GM18519 (cell line): ENCODE data around the gene PKIG.
"Not testable (repeated sequence)": the region's sequence is repeated elsewhere in the genome, so short reads cannot be mapped to it uniquely, and the experiment has no call there.

Experiments used
- ATAC-seq: cut with Tn5 transposase; IDR thresholded peaks from one replicate; pipeline ENCODE4 v1.9.1; 2021; ENCODE audit warnings: mild to moderate bottlenecking, moderate library complexity; ENCODE audit not compliant: unreplicated experiment, low FRiP score

PKIG gene

DNA sequence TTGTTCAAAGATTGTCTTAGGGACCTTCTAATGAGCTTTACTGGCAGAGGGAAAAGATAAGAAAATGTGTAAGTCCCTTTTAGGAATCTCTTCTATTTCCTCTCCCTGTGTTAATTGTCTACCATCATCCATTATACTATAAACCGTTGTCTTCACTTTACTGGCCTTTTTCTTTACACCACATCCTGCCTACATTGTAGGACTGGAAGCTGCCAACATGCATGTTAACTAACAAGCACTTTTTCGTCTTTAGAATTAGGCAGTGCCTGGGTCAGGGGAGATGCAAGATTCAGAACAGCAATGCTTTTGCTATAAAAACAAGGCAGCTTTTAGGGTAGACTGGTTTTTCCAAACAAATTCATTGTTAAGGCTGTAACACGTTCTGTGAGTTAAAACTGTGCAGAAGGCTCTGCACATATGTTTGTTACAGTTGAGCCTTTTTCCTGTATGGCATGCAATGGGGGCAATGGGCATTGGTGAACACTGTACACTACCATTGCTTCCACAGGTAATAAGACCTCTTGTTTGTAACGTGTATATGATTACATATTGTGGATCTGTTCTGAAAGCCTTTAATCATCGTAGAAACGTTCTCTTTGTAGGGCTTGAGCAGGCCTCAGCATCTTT is 10.9 kb upstream of the PKIG start:
- ATAC-seq, result no peak

DNA sequence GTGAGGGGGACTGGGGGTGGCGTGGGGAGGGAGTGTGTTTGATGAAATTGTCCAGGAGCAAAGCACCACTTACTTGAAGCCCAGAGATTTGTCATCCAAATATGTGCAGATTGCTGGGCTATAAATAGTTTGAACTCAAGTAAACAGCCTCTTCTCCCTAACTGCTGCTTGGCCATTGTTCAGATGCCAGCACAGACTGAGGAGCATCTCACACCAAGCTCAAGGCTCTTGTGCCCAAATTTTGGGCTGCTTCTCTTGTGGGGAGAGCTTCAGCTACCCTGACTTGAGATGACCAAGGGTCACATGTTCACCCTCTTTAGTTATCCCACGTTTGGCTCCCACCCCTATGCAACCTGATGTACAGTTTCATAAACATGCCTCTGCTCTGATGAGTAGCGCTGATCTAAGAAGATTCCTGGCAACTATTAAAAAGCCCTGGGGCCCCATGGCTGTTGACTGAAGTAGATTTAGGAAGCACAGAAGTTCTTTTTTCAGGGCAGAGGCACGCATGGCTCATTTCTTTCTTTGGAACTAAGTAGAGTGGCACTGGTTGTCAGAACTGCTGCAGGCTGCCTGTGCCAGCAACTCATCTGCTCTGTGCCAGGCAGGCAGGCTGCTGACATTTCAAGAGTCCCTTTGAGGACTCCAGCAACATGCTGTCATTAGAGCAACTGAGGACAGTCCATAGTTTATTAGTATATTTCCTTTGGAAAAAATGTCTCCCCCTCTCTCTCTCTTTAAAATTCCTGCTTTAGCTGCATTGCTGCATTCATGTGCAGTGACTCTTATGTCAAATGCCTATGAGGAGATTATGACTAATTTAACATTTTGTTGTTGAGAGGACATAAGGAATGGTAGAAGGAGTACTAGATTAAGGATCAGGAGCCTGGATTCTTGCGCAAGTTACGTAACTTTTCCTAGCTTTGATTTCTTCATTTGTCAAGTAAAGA is 9.6 kb upstream of the PKIG start:
- ATAC-seq, result no peak

DNA sequence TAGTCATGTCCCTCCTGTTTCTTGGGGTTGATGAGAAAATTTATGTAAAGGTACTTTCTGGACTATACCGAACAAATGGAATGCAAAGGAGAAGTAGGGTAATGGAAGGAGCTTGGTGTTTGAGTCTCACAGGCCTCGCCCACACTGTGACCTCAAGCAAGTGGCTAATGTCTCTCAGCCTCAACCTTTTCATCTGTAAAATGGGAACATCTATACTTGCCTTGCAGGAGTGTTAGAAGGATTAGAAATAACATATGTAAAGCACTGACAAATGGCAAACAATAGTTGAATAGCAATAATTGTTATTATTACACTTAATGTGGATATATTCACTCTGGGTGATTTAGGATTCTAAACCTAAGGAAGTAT is 8.9 kb upstream of the PKIG start:
- ATAC-seq, result no peak

DNA sequence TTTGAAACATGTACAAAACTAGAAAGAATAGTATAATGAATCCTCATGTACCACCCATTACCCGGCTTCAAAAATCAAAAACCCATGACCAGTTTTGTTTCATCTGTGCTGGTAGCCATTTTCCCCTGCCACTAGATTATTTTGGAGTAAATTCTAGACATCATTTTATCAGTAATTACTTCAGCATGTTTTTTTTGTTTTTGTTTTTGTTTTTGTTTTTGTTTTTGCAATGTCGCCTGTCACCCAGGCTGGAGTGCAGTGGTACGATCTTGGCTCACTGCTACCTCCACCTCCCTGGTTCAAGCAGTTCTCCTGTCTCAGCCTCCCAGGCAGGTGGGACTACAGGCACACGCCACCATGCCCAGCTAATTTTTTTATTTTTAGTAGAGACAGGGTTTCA is 8.0 kb upstream of the PKIG start:
- ATAC-seq, result no peak

DNA sequence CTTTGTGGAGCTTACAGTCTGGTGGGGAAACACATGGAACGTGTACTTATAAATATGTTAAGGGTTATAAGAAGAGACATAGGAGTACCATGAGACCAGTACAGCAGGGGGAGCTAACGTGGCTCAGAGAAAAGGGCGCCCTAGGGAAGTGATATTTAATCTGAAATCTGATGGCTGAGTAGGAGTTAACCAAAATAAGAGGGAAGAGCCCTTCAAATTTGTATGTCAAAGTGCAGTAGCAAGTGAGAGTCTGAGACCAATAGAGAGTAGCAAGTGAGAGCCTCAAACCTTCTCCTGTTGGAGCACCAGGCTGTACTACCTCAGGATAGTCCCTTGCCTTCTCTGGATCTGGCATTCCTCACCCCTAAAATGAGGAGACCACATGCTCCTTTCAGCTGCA is 6.1 kb upstream of the PKIG start:
- no peak for ATAC-seq

DNA sequence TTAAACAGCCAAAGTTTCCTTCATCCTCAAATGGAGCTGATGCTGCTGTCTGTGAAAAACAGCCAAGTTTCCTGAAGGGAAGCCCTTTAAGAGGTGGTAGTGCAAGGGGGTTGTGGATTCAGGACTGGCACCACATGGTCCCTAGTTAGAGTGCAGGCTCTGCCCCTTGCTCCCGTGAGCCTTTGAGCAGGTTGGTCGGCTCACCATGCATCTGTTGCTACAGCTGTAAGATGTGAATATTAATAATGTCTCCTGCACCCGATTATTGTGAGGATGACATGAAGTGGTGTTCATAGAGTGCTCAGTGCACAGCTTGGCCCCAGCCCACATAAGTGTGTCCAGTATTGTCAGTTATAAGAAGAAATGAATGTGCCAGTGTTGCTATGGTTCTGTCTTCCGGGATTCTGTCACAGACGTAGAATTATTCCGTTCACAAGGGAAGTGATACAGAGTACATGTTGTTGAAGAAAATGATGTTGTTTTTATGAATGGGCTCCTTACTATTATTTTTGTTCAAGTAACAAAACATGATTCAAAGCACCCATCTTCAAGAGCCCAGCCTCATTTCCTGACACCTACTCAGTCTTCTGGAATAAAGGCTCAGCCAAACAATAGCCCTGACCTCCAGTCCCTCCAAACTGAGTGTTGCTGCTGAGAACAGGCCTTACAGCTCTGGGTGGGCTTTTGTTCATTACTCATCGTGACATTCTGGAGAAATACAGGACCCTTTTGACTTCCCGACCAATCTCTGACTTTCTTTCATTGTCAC is 2.9 kb upstream of the PKIG start:
- ATAC-seq, result no peak

DNA sequence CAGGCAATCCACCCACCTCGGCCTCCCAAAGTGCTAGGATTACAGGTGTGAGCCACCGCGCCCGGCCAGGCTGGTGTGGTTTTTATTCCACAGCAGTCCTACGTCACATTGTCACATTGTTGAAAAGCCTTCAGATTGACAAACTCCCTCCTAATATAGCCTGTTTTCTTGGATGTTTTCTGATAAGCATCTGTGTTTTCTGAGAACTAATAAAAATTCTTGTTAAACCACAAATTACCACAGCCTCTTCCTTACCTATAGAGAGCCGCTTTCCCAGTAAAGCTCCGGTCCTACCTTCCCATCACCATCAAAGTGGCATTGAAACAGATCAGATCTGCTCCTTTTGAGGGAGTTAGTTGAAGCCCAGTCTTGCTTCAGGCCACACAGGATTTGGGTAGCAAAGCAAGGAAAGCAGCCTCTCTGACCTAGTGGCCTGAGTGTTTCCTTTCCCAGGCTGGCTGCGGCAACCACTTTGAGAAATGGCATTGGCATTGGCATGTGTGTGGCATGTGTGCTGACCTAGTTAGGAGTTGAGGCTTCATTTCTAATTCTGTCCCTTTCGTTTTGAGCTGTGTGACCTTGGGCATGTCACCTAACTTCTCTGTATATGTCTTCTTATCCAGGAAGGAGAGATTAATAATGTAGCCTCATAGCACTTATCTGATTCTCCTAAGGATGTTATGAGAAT is 1.7 kb upstream of the PKIG start:
- no peak for ATAC-seq

DNA sequence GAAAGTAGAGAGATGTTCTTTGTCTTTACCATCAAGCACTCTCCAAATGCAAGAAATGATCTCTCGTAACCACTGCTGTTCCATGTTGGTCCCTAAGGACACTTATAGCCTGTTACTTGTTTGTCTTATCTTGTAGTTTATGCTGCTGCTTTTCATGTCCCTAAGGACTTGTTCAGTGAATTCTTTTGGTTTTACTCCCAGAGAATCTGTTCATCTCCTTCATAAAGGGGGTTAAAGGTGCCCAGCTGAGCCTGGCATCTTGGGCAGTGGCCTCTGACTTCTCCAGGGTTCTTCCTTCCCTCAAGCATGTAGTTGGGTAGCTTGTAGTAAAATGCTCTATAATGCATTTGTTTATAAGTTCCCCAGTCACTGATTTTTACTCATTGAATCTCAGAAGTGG is 864 bp upstream of the PKIG start:
- ATAC-seq, result no peak

DNA sequence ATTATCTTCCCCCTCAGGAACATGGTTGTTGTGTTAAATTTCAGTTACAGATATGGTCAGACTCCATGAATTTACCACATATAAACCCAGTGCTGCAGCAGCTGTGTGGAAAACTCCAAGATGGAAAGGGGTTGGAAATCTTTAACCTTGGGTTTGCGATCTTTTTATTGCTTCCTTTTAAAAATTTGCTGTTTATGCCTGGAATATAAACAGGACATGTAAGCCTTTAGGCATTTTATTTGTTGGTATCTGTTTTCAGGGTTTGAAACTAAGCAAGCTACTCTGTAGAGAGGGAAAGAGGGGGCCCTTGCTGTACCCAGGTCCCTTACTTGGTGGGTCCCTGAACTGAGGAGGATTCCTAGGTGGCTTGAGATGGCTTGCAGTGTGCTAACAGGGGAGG is 778 bp downstream of the PKIG start:
- no peak for ATAC-seq

DNA sequence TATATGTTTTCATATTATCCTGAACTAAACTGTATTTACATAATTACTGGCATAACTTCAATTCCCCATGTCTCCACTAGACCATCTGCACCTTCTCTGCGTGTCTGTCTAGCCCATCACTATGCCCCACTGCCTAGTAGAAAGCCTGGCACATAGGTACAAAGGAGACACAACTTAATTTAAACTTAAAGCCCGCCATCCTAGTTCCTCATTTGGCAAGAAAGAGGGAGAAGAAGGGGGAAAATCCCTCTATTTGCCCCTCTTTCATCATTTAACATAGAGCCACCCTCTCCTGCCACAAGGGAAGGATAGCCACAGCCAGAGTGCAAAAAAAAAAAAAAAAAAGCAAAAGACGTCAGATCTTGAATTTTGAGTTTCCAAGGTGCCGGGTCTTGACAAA is 1.8 kb downstream of the PKIG start:
- ATAC-seq, result no peak

DNA sequence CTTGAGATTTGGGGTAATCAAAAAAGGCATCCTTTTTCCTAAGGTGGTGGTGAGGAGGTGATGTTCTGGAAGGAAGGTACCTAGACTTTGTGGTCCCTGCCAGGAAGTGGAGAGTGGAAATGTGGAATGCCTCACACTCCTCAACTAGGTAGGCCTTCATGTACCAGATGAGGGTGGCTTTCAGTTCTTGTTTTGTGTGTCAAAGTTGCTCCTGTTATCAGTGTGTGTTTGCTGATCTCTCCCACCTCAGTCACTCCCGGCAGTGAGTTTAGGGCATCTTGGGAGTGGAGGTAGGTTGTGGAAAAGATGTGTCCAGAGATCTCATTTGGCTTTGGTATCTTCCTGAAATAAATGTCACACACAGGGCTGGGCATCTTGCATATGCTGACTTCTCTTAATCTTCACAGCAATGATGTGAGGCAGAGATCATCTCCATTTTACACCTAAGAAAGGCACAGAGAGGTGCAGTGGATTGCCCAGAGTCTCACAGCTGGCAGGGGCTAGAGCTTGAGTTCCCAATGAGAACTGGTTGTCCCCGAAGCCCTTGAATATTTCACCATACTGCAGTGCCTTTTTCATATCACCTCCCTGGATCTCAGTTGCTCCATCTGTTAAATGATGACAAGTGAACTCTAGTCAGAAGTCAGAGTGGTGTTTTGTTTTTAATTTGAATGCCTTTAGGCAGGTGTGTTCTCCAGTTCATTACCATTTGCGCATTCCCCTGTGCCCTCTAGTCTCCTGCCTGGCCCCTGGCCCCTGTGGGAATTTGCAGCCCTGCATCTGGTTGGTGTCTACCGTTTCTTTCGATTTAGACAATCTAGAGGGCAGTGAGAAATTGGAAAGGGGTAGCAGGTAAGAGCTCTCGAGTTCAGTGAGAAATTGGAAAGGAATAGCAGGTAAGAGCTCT is 2.9 kb downstream of the PKIG start:
- no peak for ATAC-seq

DNA sequence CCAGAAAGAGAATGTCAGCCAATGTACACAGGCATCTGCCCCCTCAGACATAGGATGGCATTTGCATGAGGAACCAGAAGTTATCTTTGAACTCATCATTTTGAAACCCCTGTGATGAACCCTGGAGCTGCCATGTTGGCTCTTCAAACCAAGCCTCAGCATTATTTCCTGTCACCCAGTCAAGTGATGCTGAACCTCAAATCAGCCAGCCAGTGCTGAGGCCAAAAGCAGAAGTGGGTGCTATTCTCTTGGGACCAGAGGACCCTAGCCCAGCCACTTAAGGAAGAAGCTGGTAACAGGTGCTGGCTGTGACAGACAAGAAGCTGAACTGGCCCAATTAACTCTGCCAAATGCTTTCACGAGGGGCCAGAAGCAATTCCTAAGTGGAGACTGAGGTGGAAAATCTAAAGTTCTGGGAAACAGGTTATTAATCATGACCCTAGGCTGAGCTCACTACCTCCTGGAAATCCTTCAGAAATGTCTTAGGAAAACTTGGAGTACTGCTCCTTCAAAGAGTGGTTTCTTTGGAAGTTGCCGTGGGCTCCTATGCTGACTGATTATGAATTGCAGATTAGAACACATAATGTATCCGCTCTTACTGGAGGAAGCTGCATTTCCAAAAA is 4.0 kb downstream of the PKIG start:
- ATAC-seq, result peak; percentile 42

DNA sequence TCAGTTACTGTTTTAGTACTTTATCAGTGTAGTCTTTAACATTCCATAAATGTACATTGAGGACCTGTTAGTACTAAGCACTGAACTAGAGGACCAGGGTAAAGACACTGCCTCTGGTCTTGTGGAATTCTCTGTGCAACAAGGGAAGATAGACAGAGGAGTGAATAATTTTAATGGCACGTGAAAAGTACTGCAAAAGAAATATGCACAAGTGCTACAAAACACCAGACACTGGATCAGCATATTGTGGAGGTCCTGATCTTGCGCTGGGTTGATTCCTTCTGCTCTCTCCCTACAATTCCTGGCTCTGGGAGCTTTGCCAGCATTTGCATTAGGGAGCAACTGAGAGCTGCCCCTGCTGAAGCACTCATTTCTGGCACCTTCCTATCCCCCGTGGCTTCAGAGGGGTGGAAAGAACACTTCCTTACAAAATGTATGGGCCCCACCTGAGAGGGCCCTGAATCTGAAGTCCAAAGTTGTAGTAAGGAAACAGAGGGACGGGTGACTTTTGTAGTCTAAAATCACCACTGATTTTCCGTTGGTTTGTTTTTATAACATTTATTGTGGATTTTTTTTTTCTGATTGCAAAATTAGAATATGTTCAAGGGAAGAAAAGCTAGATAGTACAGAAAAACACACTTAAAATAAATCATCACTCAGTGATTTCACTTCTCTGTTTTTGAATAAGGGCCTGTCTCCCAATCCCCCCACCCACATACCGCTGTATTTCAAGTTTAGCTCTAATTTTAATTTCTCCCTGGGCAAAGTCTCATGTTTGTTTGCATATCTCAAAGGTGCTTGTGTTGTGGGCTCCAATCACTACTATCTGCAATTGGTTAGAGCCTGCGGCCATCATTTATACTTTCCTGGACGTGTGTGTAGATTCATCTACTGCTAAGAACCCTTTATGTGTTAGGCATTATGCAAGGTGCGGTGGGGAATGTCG is 4.9 kb downstream of the PKIG start:
- ATAC-seq, result no peak

DNA sequence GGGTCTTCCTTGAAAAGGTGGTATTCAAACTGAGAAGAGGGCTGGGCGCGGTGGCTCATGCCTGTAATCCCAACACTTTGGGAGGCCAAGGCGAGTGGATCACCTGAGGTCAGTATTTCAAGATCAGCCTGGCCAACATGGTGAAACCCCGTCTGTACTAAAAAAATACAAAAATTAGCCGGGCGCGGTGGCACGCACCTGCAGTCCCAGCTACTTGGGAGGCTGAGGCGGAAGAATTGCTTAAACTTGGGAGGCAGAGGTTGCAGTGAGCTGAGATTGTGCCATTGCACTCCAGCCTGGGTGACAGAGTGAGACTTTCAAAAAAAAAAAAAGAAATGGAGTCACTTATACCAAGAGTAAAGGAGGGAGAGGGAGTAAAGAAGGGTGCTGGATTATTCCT is 5.9 kb downstream of the PKIG start:
- not testable (repeated sequence) for ATAC-seq

DNA sequence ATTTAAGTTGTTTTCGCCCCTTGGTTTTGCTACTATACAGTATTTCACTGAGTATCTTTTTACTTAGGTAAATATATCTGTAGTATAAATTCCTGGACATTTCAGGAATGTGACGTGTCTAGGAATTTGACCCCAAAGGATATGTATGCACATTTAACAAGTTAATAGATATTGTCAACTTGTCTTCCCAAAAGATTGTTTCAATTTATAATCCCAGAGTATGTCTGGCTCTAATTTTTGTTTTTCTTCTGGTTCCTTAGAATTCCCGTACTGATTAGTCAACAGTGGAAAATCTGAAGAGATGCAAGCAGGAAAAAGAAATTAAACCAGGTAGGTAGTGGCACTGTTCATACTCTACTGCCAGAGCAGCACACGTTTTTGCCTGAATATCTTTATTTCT is 7.2 kb downstream of the PKIG start:
- no peak for ATAC-seq

DNA sequence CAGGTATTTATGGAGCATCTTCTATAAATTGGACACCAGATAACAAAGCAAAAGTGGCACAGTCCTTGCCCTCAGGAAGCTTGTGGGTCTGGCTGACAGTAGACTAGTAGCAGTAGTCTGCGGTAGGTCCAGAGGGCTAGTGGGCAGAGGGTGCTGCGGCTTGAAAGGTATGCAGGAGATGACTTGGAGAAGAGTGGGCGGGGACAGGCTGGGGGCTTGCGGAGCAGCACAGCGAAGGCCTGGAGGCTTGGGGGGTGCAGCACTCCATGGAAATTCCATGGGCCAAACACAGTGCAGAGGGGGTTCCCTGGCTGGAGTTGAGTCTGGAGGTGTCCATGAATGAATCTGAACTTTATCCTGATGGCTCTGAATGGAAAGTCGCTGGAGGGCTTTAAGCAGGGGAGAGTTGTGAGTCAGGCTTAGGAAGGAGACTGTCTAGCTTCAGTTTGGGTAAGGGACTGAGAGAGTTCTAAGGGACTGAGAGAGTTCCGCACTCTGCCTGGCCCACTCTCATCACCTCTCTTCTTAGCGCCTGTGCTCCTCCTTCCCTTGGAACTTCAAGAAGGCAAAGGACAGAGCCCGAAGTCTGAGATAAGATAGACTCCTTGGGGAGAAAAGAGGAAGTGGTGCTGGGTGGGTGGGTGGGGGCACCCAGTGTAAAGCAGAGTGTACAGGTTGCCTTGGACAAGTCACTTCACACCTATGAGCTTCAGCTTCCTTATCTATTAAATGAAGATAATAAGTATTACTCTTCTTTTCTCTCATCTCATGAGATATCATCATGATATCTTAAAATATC is 8.8 kb downstream of the PKIG start:
- no peak for ATAC-seq

DNA sequence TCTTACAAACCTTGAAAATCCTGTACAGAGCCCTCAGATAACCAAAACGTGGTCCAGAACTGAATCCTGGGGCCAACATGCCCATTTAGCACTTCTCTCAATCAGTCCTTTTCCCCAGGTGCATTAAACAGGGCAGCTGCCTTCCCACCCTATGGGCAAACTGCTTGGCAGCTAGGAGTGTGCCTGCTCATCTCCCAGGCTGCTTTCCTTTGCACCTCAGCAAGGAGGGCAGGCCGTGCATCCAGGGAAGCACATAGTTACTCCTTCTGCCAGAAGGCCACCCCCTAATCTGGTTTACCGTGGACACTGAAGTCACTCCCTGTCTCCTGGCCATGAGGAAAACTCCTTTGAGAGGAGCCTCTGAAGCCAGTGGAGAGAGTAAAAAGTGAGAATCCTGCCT is 10.0 kb downstream of the PKIG start:
- no peak for ATAC-seq
